ENCODE measurements around the gene GAPDHS.

GAPDHS gene

DNA sequence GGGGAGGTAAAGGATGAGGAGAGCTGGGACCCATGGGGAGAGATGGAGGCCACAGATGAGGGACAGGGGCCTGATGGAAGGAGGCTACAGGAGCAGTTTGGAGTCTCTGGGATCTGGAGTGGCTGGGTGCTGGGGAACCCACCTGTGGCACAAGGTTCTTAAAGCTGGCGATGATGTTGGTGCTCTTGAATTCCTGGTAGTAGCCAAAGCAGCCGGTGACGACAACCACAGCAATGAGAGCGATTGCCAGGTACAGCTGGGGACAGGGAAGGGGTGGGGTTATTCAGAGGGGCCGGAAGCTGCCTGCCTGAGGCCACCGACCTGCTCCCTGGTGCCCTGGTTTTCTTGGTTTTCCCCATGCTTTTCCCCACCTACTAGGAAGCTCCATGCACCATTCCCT lies 27.4 kb downstream of the GAPDHS start:
- no peak overlapping the region for H3K4me3 ChIP-seq (ENCODE audit: low read depth, low read length)
- DNase-seq (ENCODE audit: low read depth) = no peak
- TF ChIP-seq CTCF (IDR thresholded peaks at IDR 0.05; ENCODE audit: insufficient read depth, low read depth, low read length, missing control alignments) = no peak

DNA sequence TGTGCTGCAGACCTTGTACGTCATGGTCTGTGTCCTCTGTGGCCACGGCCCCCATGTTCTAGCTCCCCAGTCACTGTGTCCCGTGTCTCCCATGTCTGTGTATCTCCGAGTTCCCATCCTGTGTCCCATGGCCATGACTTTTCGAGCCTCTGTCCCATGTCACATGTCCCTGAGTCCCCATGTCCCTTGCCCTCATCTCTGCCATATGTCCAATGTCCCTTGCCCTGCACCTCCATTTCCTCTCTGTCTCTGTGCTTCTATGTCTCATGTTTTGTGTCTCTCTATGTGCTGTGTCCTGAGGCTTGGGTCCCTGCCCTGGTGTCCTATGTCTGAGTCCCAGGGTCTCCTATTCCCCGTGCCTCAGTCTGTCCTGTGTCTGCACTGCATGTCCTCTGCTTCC lies 28.2 kb downstream of the GAPDHS start:
- TF ChIP-seq CTCF (IDR thresholded peaks at IDR 0.05; ENCODE audit: insufficient read depth, low read depth, low read length, missing control alignments) = no peak
- no peak for DNase-seq (ENCODE audit: low read depth)
- H3K4me3 ChIP-seq (ENCODE audit: low read depth, low read length) = no peak overlapping the region

DNA sequence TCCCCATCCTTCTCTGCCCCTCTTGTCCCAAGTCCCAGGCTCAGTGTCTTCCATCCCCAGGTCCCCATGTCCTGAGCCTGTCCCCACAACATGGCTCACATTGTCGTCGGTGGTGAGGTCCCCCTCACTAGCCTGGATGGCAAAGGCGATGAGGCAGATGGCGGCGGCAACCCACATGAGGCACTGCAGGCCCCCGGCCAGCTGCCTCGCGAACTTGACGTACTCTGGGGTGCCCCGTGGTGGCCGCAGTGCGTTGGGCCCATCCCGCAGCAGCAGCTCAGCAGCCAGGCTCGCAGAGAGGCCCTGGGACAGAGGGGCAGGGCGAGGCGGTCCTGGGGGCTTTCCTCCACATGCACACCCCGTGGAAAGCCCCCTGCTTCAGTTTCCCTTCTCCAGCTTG lies 29.1 kb downstream of the GAPDHS start:
- no peak for DNase-seq (ENCODE audit: low read depth)
- no peak for TF ChIP-seq CTCF (IDR thresholded peaks at IDR 0.05; ENCODE audit: insufficient read depth, low read depth, low read length, missing control alignments)

DNA sequence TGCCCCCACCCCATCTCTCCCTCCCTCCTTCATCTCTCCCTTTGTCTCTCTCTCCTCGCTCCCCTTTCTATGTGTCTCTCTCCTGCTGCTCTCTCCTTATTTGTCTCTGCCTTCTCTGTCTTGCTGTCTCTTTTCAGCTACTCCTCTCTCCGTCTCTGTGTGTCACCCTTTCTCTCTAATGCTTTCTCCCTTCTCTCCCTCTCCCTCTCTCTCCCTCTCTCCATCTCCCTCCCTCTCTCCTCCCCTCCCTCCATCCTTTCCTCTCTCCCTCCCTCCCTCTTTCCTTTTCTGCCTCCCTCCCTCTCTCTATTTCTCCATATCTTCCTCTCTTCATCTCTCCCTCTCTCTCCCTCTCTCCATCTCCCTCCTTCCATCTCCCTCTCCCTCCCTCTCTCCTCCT lies 29.5 kb downstream of the GAPDHS start:
- DNase-seq (ENCODE audit: low read depth) = no peak
- TF ChIP-seq CTCF (IDR thresholded peaks at IDR 0.05; ENCODE audit: insufficient read depth, low read depth, low read length, missing control alignments) = no peak

More for the DNA sequence above, 29.1 kb downstream of the GAPDHS start:
- no peak overlapping the region for H3K4me3 ChIP-seq (ENCODE audit: low read depth, low read length)

DNA sequence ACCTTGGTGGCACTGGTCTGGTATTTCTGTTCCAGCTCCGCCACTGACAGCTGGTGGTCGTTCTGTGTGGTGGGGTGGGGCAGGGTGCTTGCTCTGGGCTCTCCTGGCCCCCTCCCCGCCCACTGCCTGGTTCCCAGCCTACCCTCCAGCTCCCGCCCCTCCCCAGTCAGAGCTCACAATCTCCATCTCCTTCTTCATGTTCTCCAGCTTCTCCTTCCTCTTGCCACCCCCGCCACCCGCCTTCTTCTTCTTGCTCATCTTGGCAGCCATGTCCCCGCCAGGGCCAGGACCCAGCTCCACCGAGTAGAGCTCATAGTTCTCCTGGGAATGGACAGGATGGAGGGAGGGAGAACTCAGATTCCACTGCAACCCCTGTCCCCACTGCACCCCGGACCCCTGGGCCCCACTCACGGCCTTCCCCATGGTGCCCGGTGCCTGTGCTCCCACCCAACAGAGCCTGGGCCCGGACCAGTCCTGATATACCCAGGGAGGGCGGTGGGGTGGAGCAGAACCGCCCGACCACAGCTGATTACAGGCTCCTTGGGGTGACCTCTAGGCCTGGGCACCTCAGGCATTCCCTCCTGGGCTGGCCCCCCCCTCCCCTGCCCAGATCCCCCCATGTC lies 30.1 kb downstream of the GAPDHS start, which contains the start of gene ATP4A:
Gene ATP4A, minus strand, starts transcription at position 452 of the 623 bp plus-strand sequence. Its CDS starts 29 bp downstream, at position 423.
- no peak for DNase-seq (ENCODE audit: low read depth)
- no peak within 1 kb of the TSS for H3K4me3 ChIP-seq (ENCODE audit: low read depth, low read length)
- TF ChIP-seq CTCF (IDR thresholded peaks at IDR 0.05; ENCODE audit: insufficient read depth, low read depth, low read length, missing control alignments) = no peak

More for the DNA sequence above, 29.5 kb downstream of the GAPDHS start:
- no peak overlapping the region for H3K4me3 ChIP-seq (ENCODE audit: low read depth, low read length)

DNA sequence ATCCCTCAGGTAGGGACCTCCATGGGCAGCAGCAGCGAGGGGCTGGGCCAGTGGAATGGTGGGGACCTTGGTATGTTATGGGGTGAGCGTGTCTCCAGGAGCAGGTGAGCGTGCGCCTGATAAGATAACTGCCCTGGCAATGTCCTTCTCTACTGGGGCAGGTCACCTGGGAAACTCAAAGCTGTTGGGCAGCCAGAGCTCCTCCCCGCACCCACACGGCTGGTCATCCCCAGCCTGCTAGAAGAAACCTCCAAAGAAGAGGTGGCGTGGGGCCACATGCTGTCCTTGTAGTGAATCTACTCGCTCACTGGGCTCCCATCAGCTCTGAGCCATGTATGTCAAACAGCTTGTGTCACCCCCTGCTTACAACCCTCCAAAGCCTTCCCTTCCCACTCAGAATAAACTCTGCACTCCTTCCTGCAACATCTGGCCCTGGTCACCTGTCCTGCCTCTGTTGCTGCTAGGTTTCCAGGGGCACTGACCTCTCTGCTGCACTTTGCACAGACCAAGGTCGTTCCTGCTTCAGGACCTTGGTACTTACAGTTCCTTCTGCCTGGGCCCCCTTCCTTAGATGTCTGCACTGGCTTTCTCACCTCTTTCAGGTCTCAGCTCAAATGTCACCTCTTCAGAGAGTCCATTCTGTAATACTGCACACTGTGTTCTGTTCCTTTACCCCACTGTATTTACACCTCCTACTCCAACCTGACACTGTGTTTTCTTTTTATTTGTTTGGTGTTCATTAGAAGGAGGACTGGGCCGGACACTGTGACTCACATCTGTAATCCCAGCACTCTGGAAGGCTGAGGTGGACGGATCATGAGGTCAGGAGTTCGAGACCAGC lies 32.0 kb downstream of the GAPDHS start:
- no peak for DNase-seq (ENCODE audit: low read depth)
- no peak for TF ChIP-seq CTCF (IDR thresholded peaks at IDR 0.05; ENCODE audit: insufficient read depth, low read depth, low read length, missing control alignments)

More for the DNA sequence above, 32.0 kb downstream of the GAPDHS start:
- no peak overlapping the region for H3K4me3 ChIP-seq (ENCODE audit: low read depth, low read length)
